A673 (cell line): ENCODE results near the gene DGAT2L6.

ENCODE experiments used
- CTCF ChIP-seq: fragments of 300-800, 200-600 bp; sonication (generic); conservative IDR thresholded peaks from 2 replicates; pipeline ENCODE4 v1.5.1; 2017; ENCODE audit warnings: low read depth, mild to moderate bottlenecking, antibody characterized with exemption, low read length, moderate library complexity, mixed read lengths
- EZH2 ChIP-seq: fragments of 200-600 bp; sonication (generic); IDR thresholded peaks from 2 replicates; pipeline ENCODE4 v1.6.1; 2017; ENCODE audit warnings: borderline replicate concordance, low read depth, mild to moderate bottlenecking, mixed read lengths, antibody characterized with exemption, low read length; ENCODE audit not compliant: poor library complexity, severe bottlenecking

DNA sequence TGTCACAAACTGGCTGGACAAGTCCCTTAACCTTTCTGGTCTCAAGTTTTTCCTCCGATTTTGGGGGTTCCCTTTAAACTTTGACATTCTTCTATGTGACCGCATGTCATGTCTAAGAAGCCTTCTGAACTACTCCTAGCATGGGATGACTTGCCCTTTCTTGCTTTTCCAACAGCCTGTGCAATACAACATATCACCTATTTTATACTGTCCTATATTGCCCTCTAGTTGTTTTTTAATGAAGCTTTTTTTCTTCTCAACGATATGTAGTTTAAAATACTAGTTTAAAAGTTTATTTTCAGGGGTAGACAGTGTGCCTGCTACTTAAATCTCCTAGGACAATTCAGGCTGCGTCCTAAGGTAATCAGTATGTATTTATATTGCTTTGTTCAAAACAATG is 45.1 kb upstream of the DGAT2L6 start:
- 0 out of 2 replicates have a peak, but pooled peaks have one; percentile 7 for TF ChIP-seq CTCF
- no peak for TF ChIP-seq EZH2
